ENCODE results near the gene POC1B. TPM values are rescaled to one million over a fixed set of nuclear protein-coding genes. Genes with fewer than 3 reads are reported as not detected.

Gene POC1B
- total RNA-seq, 1 donor from 2014 or later = 15.8 TPM

DNA sequence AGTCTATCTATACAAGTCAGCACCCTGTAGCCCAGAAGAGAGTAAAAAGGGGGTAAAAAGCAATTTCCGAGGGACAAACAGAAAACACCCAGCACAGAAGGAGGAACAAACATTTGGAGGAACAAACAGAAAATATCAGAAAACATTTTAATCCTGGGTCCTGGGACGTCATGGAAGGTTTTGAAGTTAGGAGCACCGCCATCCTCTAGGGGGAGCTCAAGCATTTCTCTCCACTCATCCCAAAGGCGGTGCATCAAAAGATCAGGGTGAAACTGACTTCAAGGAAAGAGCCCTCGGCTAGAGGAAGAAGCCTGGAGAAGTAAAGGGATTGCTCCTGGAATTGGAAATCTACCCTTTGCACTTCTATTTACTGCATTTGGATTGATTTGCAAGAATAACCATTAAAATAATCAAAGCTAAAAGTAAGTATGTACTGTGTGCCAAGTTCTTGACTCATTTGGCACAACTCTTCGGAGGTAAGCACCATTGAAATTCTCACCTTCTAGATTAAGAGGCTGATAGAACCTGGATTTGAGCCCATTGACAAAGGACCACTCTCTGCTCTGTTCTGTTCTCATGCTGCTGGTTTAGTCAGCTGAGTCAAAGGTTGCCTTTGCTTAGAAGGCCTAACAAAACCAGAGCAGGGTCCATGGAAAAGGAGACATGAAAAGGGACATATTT lies 17.2 kb upstream of the POC1B start:
- TF ChIP-seq, protein P1, sequence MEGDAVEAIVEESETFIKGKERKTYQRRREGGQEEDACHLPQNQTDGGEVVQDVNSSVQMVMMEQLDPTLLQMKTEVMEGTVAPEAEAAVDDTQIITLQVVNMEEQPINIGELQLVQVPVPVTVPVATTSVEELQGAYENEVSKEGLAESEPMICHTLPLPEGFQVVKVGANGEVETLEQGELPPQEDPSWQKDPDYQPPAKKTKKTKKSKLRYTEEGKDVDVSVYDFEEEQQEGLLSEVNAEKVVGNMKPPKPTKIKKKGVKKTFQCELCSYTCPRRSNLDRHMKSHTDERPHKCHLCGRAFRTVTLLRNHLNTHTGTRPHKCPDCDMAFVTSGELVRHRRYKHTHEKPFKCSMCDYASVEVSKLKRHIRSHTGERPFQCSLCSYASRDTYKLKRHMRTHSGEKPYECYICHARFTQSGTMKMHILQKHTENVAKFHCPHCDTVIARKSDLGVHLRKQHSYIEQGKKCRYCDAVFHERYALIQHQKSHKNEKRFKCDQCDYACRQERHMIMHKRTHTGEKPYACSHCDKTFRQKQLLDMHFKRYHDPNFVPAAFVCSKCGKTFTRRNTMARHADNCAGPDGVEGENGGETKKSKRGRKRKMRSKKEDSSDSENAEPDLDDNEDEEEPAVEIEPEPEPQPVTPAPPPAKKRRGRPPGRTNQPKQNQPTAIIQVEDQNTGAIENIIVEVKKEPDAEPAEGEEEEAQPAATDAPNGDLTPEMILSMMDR (IDR thresholded peaks at IDR 0.05) = peak; percentile 93
- Histone ChIP-seq H3K27me3 (no peaks in the 10 kb centered on the region), H3K27ac (no peak overlapping the region), H3K4me1 (peaks cover 34% of the 10 kb centered on the region), H3K36me3 (no peaks in the 10 kb centered on the region), H3K4me3 (no peak overlapping the region), H3K9me3 (no peaks in the 10 kb centered on the region)
- intact Hi-C loops (cut with DNase I) = no loop called here
- DNase-seq (no peak), ATAC-seq (peak; percentile 91)

DNA sequence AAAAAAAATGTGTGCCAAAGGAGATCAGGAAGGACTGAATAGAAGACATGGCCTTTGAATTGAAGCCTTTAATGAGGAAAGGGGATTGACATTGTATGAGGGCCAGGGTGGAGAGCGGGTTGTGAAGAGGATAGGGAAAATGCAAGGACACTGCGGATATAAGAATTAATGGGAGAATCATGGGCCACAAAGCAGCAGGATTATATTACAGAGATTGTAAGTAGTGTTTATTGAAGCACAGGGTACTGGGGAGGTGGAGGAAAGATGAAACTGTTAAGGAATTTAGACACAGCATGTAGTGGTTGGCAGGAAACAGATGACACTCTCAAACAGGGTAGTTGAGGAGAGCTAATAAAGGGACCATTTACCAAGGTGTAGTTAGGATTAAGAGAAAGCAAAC lies 16.4 kb upstream of the POC1B start:
- DNase-seq (no peak), ATAC-seq (no peak)
- peaks cover 34% of the 10 kb centered on the region for H3K4me1 ChIP-seq
- TF ChIP-seq, protein P1 (IDR thresholded peaks at IDR 0.05) = no peak
- H3K36me3 ChIP-seq = no peaks in the 10 kb centered on the region
- H3K27me3 ChIP-seq = no peaks in the 10 kb centered on the region
- intact Hi-C loops (cut with DNase I) = no loop called here
- H3K27ac ChIP-seq = no peak overlapping the region
- no peaks in the 10 kb centered on the region for H3K9me3 ChIP-seq
- H3K4me3 ChIP-seq = no peak overlapping the region

DNA sequence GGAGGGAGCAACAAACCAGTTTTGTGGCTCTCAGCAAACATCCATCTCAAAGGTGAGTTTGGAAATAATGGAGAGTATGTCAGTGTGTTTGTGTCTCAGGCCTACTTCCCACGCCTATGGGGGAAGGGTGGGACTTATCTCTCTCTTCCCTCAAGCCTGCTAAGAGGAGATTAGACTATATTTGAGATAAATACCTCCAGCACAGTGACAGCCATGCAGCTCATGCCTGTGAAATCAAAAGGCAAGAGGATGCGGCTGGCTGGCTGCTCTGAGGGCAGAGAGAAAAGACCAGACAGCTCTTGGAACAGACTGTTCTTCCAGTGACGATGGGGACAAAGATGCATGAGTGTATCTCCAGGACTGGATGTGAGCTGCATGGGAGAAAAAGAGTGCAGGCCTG lies 14.7 kb upstream of the POC1B start:
- H3K4me1 ChIP-seq = peaks cover 29% of the 10 kb centered on the region
- H3K4me3 ChIP-seq = no peak overlapping the region
- no peaks in the 10 kb centered on the region for H3K27me3 ChIP-seq
- no peaks in the 10 kb centered on the region for H3K36me3 ChIP-seq
- no peaks in the 10 kb centered on the region for H3K9me3 ChIP-seq
- TF ChIP-seq, protein P1 (IDR thresholded peaks at IDR 0.05) = no peak
- intact Hi-C loops (cut with DNase I) = no loop called here
- no peak for ATAC-seq
- H3K27ac ChIP-seq = no peak overlapping the region
- DNase-seq = no peak

DNA sequence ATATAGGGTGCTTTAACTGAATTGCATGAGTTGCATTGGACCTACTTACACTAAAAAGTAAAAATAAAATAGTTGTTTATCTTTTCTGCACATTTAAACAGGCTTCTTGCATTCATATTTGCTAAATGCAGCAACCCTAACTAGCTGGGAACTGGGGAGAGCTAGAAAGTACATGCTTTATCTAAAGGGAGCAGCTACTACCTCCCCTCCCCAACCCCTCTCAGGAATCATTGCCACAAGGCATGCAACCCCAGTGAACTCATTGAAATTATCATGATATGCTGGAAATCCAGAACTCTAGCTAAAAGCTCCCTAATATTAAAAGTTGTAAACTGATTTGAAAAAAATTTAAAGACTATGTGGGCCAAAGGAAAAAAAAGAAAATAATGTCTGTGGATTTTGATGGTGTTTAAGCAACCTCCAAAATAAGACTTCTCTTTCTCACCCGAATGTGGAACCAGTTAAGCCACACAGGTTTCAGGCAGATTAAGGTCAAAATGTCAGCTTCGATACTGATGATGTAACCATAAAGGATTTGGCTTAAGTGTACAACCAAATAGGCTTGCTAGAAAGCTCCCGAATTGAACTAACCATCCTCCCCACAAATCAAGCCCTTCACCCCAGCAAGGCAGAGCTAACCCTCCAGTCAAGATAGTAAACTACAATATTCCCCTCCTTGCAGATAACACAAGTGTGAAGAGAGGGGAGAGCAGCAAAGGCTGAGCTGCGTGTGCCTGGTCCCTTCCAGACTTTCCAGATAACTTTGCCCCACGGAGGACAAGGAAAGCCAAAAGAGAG lies 13.8 kb upstream of the POC1B start:
- Histone ChIP-seq H3K4me1 (peaks cover 20% of the 10 kb centered on the region), H3K27me3 (no peaks in the 10 kb centered on the region), H3K27ac (no peak overlapping the region), H3K4me3 (no peak overlapping the region), H3K9me3 (no peaks in the 10 kb centered on the region), H3K36me3 (no peaks in the 10 kb centered on the region)
- DNase-seq (no peak), ATAC-seq (no peak)
- TF ChIP-seq, protein P1 (IDR thresholded peaks at IDR 0.05) = no peak
- intact Hi-C loops (cut with DNase I) = loop anchor here (10.0 kb wide), 1 partner anchor 65 kb away; no protein-coding TSS in a partner anchor

DNA sequence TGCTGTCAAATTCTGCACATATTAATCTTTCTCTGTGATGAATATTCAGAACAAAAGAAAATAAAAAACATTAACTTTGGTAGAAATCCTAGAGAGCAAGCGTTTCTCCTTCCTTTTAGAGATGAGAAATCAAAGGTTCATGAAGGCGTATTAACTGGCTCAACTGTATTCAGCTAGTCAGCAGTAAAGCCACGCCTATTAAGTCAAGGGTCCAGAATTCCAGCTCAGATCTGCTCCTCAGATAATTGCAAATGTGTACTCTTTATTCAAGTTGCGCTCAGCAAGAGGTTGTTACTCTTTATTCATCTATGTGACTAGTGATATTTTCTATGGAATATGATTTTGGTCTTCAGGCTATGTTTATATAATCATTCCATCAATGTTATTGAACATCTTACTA lies 13.1 kb upstream of the POC1B start:
- no peak overlapping the region for H3K4me3 ChIP-seq
- intact Hi-C loops (cut with DNase I) = loop anchor here (10.0 kb wide), 1 partner anchor 64 kb away; no protein-coding TSS in a partner anchor
- H3K36me3 ChIP-seq = no peaks in the 10 kb centered on the region
- H3K27ac ChIP-seq = no peak overlapping the region
- H3K4me1 ChIP-seq = peaks cover 12% of the 10 kb centered on the region
- no peaks in the 10 kb centered on the region for H3K9me3 ChIP-seq
- ATAC-seq = no peak
- no peak for DNase-seq
- H3K27me3 ChIP-seq = no peaks in the 10 kb centered on the region
- TF ChIP-seq, protein P1 (IDR thresholded peaks at IDR 0.05) = no peak

Measured in upper lobe of right lung (tissue), 1 donor.